Measurements from ENCODE around the gene UBE2L6. TPM values are rescaled to one million over a fixed set of nuclear protein-coding genes. Genes with fewer than 3 reads are reported as not detected.

The UBE2L6 gene
- polyA plus RNA-seq, 3 donors, result 101 to 284 (median 268) TPM

DNA sequence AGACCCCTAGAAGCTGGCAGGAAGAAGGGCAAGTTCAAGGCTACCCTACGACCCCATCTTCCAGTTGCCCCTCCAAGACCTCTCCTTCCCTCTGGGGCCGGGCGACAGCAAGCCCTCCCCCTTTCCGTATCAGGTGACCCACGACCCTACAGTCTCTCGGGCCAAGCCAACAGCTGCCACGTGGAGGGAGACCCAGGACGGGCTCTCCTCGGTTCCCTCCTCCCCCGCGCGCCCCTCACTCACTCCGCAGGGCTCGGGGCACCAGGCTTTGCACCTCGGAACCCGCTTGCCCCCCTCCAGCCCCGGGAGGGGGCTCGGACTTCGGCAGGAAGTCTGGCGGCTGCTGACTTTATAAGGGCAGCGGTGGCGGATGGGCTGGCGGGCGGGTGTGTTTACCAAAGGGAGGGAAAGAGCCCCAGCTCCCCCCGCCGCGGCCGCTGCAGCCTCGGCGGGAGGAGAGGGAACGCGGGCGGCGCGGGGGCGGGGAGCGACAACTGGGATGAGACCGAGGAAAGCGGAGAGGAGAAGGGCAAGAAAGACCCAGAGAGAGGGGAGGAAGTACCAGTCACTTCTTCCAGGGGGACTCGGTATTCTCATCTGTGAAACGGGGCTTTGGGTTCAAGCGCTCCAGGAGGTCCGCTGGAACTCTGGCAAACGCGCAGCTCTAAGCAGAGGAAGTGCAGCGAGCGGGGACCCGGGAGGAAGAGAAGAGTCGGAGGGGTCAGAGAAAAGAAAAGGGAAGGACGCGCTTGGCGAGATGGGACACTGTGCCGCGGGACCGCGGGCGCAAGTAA lies 52.7 kb downstream of the UBE2L6 start:
- H2AFZ ChIP-seq (ENCODE audit: insufficient read depth, low read depth, low read length, poor library complexity, severe bottlenecking), result peak overlapping the region; percentile 96
- H3K79me2 ChIP-seq (ENCODE audit: insufficient read depth, low read length), result peaks cover 19% of the 10 kb centered on the region
- peak overlapping the region; percentile 99 for H3K4me3 Mint-ChIP-seq
- peaks cover 1 to 13% (median 6%) of the 10 kb centered on the region in 3 donors for H3K27me3 Mint-ChIP-seq (ENCODE audit: low read depth in 3 of 3)
- H3K9me3 ChIP-seq (replicated peaks in 1 of 2; ENCODE audit: control insufficient read depth in 1 of 2, insufficient read depth in 1 of 2, low read length in 2 of 2), result no peaks in the 10 kb centered on the region
- under 1% methylated on average over 57 of the region's 57 CpGs for WGBS (ENCODE audit: insufficient coverage)
- no peaks in the 10 kb centered on the region for H4K20me1 ChIP-seq (ENCODE audit: insufficient read depth, low read length)
- peaks cover 16 to 22% of the 10 kb centered on the region in 2 donors for H3K4me1 ChIP-seq (ENCODE audit: control insufficient read depth in 1 of 2, insufficient read depth in 2 of 2, low read length in 2 of 2)
- no peaks in the 10 kb centered on the region for H3K27me3 ChIP-seq (ENCODE audit: control insufficient read depth in 2 of 2, insufficient read depth in 2 of 2, low read length in 2 of 2)
- peak overlapping the region; percentile 63 for H3K9ac ChIP-seq (ENCODE audit: insufficient read depth, low read length, poor library complexity, severe bottlenecking)
- H3K4me2 ChIP-seq (replicated peaks; ENCODE audit: extremely low read depth, low read length, poor library complexity, severe bottlenecking), result peak overlapping the region; percentile 88
- H3K36me3 ChIP-seq (replicated peaks in 1 of 2; ENCODE audit: control insufficient read depth in 1 of 2, insufficient read depth in 2 of 2, low read length in 2 of 2), result no peaks in the 10 kb centered on the region
- peaks cover 0 to 3% of the 10 kb centered on the region in 2 donors for H3K36me3 Mint-ChIP-seq
- peaks cover 26% of the 10 kb centered on the region for H3K4me1 Mint-ChIP-seq
- peaks cover 0 to 3% (median 0%) of the 10 kb centered on the region in 7 donors for H3K9me3 Mint-ChIP-seq
- H3K4me3 ChIP-seq (replicated peaks in 1 of 3; ENCODE audit: low read depth in 2 of 3, low read length in 3 of 3), result peak overlapping the region; percentile 63 to 83 (median 80)
- H3K27ac Mint-ChIP-seq, result peak overlapping the region in 5 of 7 donors; percentile 46 to 81 (median 56)
- DNase-seq, result peak; percentile 29 to 52 (median 50)
- no peak for TF ChIP-seq CTCF (IDR thresholded peaks at IDR 0.05)
- H3K27ac ChIP-seq (ENCODE audit: low read depth in 1 of 2, low read length in 2 of 2), result no peak overlapping the region
- intact Hi-C loops (cut with micrococcal nuclease), result loop anchor here in 1 of 2 donors (5.0 kb wide), 1 partner anchor 37 kb away; no protein-coding TSS in a partner anchor

DNA sequence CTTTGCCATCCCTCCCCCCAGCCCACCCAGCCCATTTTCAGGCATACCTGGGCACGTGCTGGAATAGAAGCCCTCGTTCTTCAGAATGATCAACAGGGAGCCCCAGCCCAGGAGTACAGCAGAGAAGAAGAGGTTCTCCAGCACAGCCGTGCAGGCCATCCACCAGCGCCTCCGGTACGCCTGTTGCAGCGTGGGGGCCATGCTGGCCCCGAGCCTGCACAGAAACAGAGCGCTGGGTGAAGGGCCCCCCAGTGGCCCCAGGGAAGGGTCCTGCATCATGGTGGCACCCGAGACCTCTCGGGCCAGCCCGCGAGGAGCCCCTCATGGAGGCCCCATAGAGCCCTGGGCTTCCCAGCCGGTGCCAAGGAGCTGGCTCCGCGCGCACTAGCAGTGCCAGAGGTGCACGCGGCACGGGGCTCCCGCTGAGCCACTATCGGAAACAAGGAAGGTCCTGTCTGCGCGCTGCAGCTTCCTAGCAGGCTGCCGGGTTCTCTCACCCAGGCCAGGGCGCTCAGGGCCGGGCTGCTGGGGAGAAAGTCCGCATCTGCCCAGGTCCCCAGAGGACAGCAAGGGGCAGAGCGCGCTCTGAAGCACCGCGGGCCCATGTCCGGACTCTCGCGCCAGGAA lies 53.4 kb downstream of the UBE2L6 start:
- H3K27ac ChIP-seq (ENCODE audit: low read depth in 1 of 2, low read length in 2 of 2), result no peak overlapping the region
- intact Hi-C loops (cut with micrococcal nuclease), result no loop called here
- Mint-ChIP-seq H3K4me3 (peak overlapping the region; percentile 99), H3K27ac (peak overlapping the region in 1 of 7 donors; percentile 13), H3K27me3 (ENCODE audit: low read depth in 3 of 3) (peaks cover 1 to 13% (median 6%) of the 10 kb centered on the region in 3 donors), H3K4me1 (peaks cover 26% of the 10 kb centered on the region), H3K9me3 (peaks cover 0 to 3% (median 0%) of the 10 kb centered on the region in 7 donors), H3K36me3 (peaks cover 0 to 3% of the 10 kb centered on the region in 2 donors)
- H3K36me3 ChIP-seq (replicated peaks in 1 of 2; ENCODE audit: control insufficient read depth in 1 of 2, insufficient read depth in 2 of 2, low read length in 2 of 2), result no peaks in the 10 kb centered on the region
- peaks cover 16 to 22% of the 10 kb centered on the region in 2 donors for H3K4me1 ChIP-seq (ENCODE audit: control insufficient read depth in 1 of 2, insufficient read depth in 2 of 2, low read length in 2 of 2)
- H3K79me2 ChIP-seq (ENCODE audit: insufficient read depth, low read length), result peaks cover 19% of the 10 kb centered on the region
- no peaks in the 10 kb centered on the region for H4K20me1 ChIP-seq (ENCODE audit: insufficient read depth, low read length)
- H3K9ac ChIP-seq (ENCODE audit: insufficient read depth, low read length, poor library complexity, severe bottlenecking), result peak overlapping the region; percentile 63
- no peaks in the 10 kb centered on the region for H3K27me3 ChIP-seq (ENCODE audit: control insufficient read depth in 2 of 2, insufficient read depth in 2 of 2, low read length in 2 of 2)
- peak overlapping the region; percentile 63 to 83 (median 80) for H3K4me3 ChIP-seq (replicated peaks in 1 of 3; ENCODE audit: low read depth in 2 of 3, low read length in 3 of 3)
- WGBS (ENCODE audit: insufficient coverage), result 6% methylated on average over 33 of the region's 35 CpGs
- TF ChIP-seq CTCF (IDR thresholded peaks at IDR 0.05), result no peak
- no peaks in the 10 kb centered on the region for H3K9me3 ChIP-seq (replicated peaks in 1 of 2; ENCODE audit: control insufficient read depth in 1 of 2, insufficient read depth in 1 of 2, low read length in 2 of 2)
- DNase-seq, result peak; percentile 28 to 30 (median 30)
- peak overlapping the region; percentile 88 for H3K4me2 ChIP-seq (replicated peaks; ENCODE audit: extremely low read depth, low read length, poor library complexity, severe bottlenecking)
- H2AFZ ChIP-seq (ENCODE audit: insufficient read depth, low read depth, low read length, poor library complexity, severe bottlenecking), result peak overlapping the region; percentile 96

Measured in CD14-positive monocyte (primary cell).